Measurements from ENCODE around the gene IMPA2.

The IMPA2 gene

GRCh38 chr18:12026562-12026961 lies 45.3 kb downstream of the IMPA2 start:
- no peak overlapping the region for H3K4me3 ChIP-seq (ENCODE audit: low read depth, low read length)
- TF ChIP-seq CTCF (IDR thresholded peaks at IDR 0.05; ENCODE audit: borderline replicate concordance, insufficient read depth, low read depth, low read length) = no peak

GRCh38 chr18:12027046-12027445 lies 45.7 kb downstream of the IMPA2 start:
- TF ChIP-seq CTCF (IDR thresholded peaks at IDR 0.05; ENCODE audit: borderline replicate concordance, insufficient read depth, low read depth, low read length) = no peak
- no peak overlapping the region for H3K4me3 ChIP-seq (ENCODE audit: low read depth, low read length)

- TF ChIP-seq CTCF (IDR thresholded peaks at IDR 0.05; ENCODE audit: borderline replicate concordance, insufficient read depth, low read depth, low read length) = no peak
- H3K4me3 ChIP-seq (ENCODE audit: low read depth, low read length) = no peak overlapping the region
Observed at GRCh38 chr18:12027480-12027879, 46.2 kb downstream of the IMPA2 start.

- no peak for TF ChIP-seq CTCF (IDR thresholded peaks at IDR 0.05; ENCODE audit: borderline replicate concordance, insufficient read depth, low read depth, low read length)
- no peak overlapping the region for H3K4me3 ChIP-seq (ENCODE audit: low read depth, low read length)
Observed at GRCh38 chr18:12028040-12028628, 46.8 kb downstream of the IMPA2 start.

- no peak overlapping the region for H3K4me3 ChIP-seq (ENCODE audit: low read depth, low read length)
- TF ChIP-seq CTCF (IDR thresholded peaks at IDR 0.05; ENCODE audit: borderline replicate concordance, insufficient read depth, low read depth, low read length) = no peak
Observed at GRCh38 chr18:12028674-12029073, 47.4 kb downstream of the IMPA2 start.

GRCh38 chr18:12029786-12030584 lies 48.7 kb downstream of the IMPA2 start:
- no peak overlapping the region for H3K4me3 ChIP-seq (ENCODE audit: low read depth, low read length)
- no peak for TF ChIP-seq CTCF (IDR thresholded peaks at IDR 0.05; ENCODE audit: borderline replicate concordance, insufficient read depth, low read depth, low read length)

- H3K4me3 ChIP-seq (ENCODE audit: low read depth, low read length) = no peak overlapping the region
- no peak for TF ChIP-seq CTCF (IDR thresholded peaks at IDR 0.05; ENCODE audit: borderline replicate concordance, insufficient read depth, low read depth, low read length)
Observed at GRCh38 chr18:12030670-12031069, 49.4 kb downstream of the IMPA2 start.

All from GM12875 (cell line).